PC-9 (cell line): ENCODE results near the gene KCNC1. TPM values are rescaled to one million over a fixed set of nuclear protein-coding genes. Genes with fewer than 3 reads are reported as not detected.

Experiments
- BruUV-seq: library from RNA; stranded (reverse); fragments of 400-500 nt; replicated peaks from 2 replicates; lab custom pipeline; 2021; lab: Mats Ljungman, UMichigan
- CTCF ChIA-PET: fragments of 300-600 bp; sonication (Branson Sonifier 250); formaldehyde crosslinking; loops from one replicate; lab custom pipeline; 2022; ENCODE audit warnings: antibody characterized with exemption; lab: Charles Lee
- POLR2A ChIA-PET: fragments of 300-600 bp; sonication (Branson Sonifier 250); formaldehyde crosslinking; loops from one replicate; lab custom pipeline; 2022; ENCODE audit warnings: antibody characterized with exemption; ENCODE audit not compliant: unreplicated experiment; lab: Charles Lee
- DNase-seq, 2 experiments: peaks; one replicate each; pipeline versions ENCODE4 v3.0.0 to v3.0.0-alpha.2; 2015 to 2022; ENCODE audit warnings: mixed read lengths in 1 of 2
- H2AFZ ChIP-seq: fragments of 200-600 bp; sonication (generic); 2 replicates; pipeline ENCODE4 v1.8.1; 2017; ENCODE audit warnings: antibody characterized with exemption
- H3F3A ChIP-seq: fragments of 200-600 bp; sonication (generic); 2 replicates; pipeline ENCODE4 v1.8.1; 2017; ENCODE audit warnings: antibody characterized with exemption, mild to moderate bottlenecking, low read depth; ENCODE audit not compliant: insufficient read depth
- H3K27ac ChIP-seq: fragments of 200-600 bp; sonication (generic); 2 replicates; pipeline ENCODE4 v1.6.1; 2016; ENCODE audit warnings: mixed run types
- H3K27me3 ChIP-seq: fragments of 200-600 bp; sonication (generic); 2 replicates; pipeline ENCODE4 v1.6.1; 2016; ENCODE audit warnings: low read depth, mixed run types; ENCODE audit not compliant: insufficient read depth
- H3K36me3 ChIP-seq: fragments of 200-600 bp; sonication (generic); 2 replicates; pipeline ENCODE4 v1.6.1; 2016; ENCODE audit warnings: low read depth, mixed run types
- H3K4me1 ChIP-seq: fragments of 200-600 bp; sonication (generic); replicated peaks from 2 replicates; pipeline ENCODE4 v1.6.1; 2016; ENCODE audit warnings: mixed run types; ENCODE audit not compliant: insufficient read depth
- H3K4me2 ChIP-seq: fragments of 200-600 bp; sonication (generic); 2 replicates; pipeline ENCODE4 v1.6.1; 2017; ENCODE audit warnings: mixed run types
- H3K4me3 ChIP-seq: fragments of 200-600 bp; sonication (generic); 2 replicates; pipeline ENCODE4 v1.6.1; 2016; ENCODE audit warnings: mixed run types
- H3K79me2 ChIP-seq: fragments of 200-600 bp; sonication (generic); 2 replicates; pipeline ENCODE4 v1.6.1; 2017; ENCODE audit warnings: low read depth, mixed run types
- H3K9me2 ChIP-seq: fragments of 200-600 bp; sonication (generic); 2 replicates; pipeline ENCODE4 v1.8.1; 2017; ENCODE audit warnings: mild to moderate bottlenecking; ENCODE audit not compliant: insufficient read depth
- H3K9me3 ChIP-seq: fragments of 200-600 bp; sonication (generic); 2 replicates; pipeline ENCODE4 v1.8.1; 2016; ENCODE audit warnings: low read depth; ENCODE audit not compliant: insufficient read depth
- H4K20me1 ChIP-seq: fragments of 200-600 bp; sonication (generic); 2 replicates; pipeline ENCODE4 v1.8.1; 2017; ENCODE audit not compliant: insufficient read depth
- EZH2 ChIP-seq: fragments of 200-600 bp; sonication (generic); IDR thresholded peaks from 2 replicates; pipeline ENCODE4 v1.8.0; 2017; ENCODE audit warnings: antibody characterized with exemption, low read depth
- intact Hi-C: fragments of 100-400 bp; cut with micrococcal nuclease; formaldehyde crosslinking; loops from one replicate; pipeline ENCODE4 v1.10.0; 2022; ENCODE audit not compliant: unreplicated experiment
- total RNA-seq: library from RNA; stranded (reverse); gene quantifications from 2 replicates; pipeline ENCODE4 v1.2.3, GENCODE V29; 2021
- TF ChIP-seq, protein P1 (sequence below): fragments of 200-600 bp; sonication (generic); conservative IDR thresholded peaks from 2 replicates; pipeline ENCODE4 v1.6.1; 2017; ENCODE audit warnings: mixed run types, antibody characterized with exemption, mild to moderate bottlenecking, moderate library complexity

KCNC1 gene
- total RNA-seq, 1 experiment from 2014 or later = not detected

- no TSS peak for BruUV-seq
- no peak for DNase-seq
- H3K9me3 ChIP-seq = no peaks in the 10 kb centered on the region
- H3K36me3 ChIP-seq = no peaks in the 10 kb centered on the region
- TF ChIP-seq EZH2 = no peak
- TF ChIP-seq, protein P1, sequence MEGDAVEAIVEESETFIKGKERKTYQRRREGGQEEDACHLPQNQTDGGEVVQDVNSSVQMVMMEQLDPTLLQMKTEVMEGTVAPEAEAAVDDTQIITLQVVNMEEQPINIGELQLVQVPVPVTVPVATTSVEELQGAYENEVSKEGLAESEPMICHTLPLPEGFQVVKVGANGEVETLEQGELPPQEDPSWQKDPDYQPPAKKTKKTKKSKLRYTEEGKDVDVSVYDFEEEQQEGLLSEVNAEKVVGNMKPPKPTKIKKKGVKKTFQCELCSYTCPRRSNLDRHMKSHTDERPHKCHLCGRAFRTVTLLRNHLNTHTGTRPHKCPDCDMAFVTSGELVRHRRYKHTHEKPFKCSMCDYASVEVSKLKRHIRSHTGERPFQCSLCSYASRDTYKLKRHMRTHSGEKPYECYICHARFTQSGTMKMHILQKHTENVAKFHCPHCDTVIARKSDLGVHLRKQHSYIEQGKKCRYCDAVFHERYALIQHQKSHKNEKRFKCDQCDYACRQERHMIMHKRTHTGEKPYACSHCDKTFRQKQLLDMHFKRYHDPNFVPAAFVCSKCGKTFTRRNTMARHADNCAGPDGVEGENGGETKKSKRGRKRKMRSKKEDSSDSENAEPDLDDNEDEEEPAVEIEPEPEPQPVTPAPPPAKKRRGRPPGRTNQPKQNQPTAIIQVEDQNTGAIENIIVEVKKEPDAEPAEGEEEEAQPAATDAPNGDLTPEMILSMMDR = no peak
- H3K27ac ChIP-seq = no peak overlapping the region
- no peaks in the 10 kb centered on the region for H3K4me1 ChIP-seq
- CTCF ChIA-PET = no interaction called here
- H3F3A ChIP-seq = no peaks in the 10 kb centered on the region
- no peaks in the 10 kb centered on the region for H3K79me2 ChIP-seq
- no peak overlapping the region for H3K4me3 ChIP-seq
- no peaks in the 10 kb centered on the region for H3K9me2 ChIP-seq
- peaks cover 55% of the 10 kb centered on the region for H3K27me3 ChIP-seq
- H2AFZ ChIP-seq = peak overlapping the region; percentile 39; the same call in 1 of the 2 replicates
- intact Hi-C loops = no loop called here
- no peaks in the 10 kb centered on the region for H4K20me1 ChIP-seq
- POLR2A ChIA-PET = interaction anchor here (0.7 kb wide), 1 partner anchor 10 kb away, joined by 6 read pairs; no protein-coding TSS in a partner anchor
- no peak overlapping the region for H3K4me2 ChIP-seq
Measured at GRCh38 chr11:17718510-17718962, 16.0 kb upstream of the KCNC1 start.

GRCh38 chr11:17719028-17719937 lies 15.3 kb upstream of the KCNC1 start, which contains the start of gene MYOD1:
Gene MYOD1, plus strand, starts transcription at chr11:17719571. Its CDS starts 212 bp downstream, at chr11:17719783.
- POLR2A ChIA-PET = interaction anchor here (0.7 kb wide), 1 partner anchor 10 kb away, joined by 6 read pairs; no protein-coding TSS in a partner anchor
- Histone ChIP-seq H4K20me1 (no peaks in the 10 kb centered on the region), H2AFZ (peak within 1 kb of the TSS; percentile 39; the same call in 1 of the 2 replicates), H3K4me3 (no peak within 1 kb of the TSS), H3K27me3 (peaks cover 55% of the 10 kb centered on the region), H3K27ac (no peak within 1 kb of the TSS), H3K36me3 (no peaks in the 10 kb centered on the region), H3K4me2 (no peak within 1 kb of the TSS), H3K9me3 (no peaks in the 10 kb centered on the region), H3K4me1 (no peaks in the 10 kb centered on the region), H3F3A (no peaks in the 10 kb centered on the region), H3K9me2 (no peaks in the 10 kb centered on the region), H3K79me2 (no peaks in the 10 kb centered on the region)
- intact Hi-C loops = no loop called here
- no TSS peak for BruUV-seq
- DNase-seq = no peak
- no peak for TF ChIP-seq EZH2
- TF ChIP-seq, protein P1 = no peak
- CTCF ChIA-PET = no interaction called here

GRCh38 chr11:17719938-17720795 lies 14.4 kb upstream of the KCNC1 start:
- Histone ChIP-seq H4K20me1 (no peaks in the 10 kb centered on the region), H3K36me3 (no peaks in the 10 kb centered on the region), H3K9me3 (no peaks in the 10 kb centered on the region), H3K4me3 (no peak overlapping the region), H3K79me2 (no peaks in the 10 kb centered on the region), H3F3A (no peaks in the 10 kb centered on the region), H3K4me1 (no peaks in the 10 kb centered on the region), H3K9me2 (no peaks in the 10 kb centered on the region), H2AFZ (no peak overlapping the region), H3K27me3 (peaks cover 55% of the 10 kb centered on the region), H3K4me2 (no peak overlapping the region), H3K27ac (no peak overlapping the region)
- no TSS peak for BruUV-seq
- TF ChIP-seq, protein P1 = no peak
- TF ChIP-seq EZH2 = no peak
- DNase-seq = no peak
- ChIA-PET CTCF (no interaction called here), POLR2A (no interaction called here)
- intact Hi-C loops = no loop called here
